ENCODE data around the gene PTPRM.

The PTPRM gene

GRCh38 chr18:8332286-8332685, 765.2 kb downstream of the PTPRM start:
- Mint-ChIP-seq H3K27ac (no peak overlapping the region), H3K27me3 (no peaks in the 10 kb centered on the region), H3K4me1 (no peaks in the 10 kb centered on the region), H3K4me3 (no peak overlapping the region), H3K9me3 (no peaks in the 10 kb centered on the region)
- no peak for ATAC-seq
- DNase-seq, result no peak

DNA sequence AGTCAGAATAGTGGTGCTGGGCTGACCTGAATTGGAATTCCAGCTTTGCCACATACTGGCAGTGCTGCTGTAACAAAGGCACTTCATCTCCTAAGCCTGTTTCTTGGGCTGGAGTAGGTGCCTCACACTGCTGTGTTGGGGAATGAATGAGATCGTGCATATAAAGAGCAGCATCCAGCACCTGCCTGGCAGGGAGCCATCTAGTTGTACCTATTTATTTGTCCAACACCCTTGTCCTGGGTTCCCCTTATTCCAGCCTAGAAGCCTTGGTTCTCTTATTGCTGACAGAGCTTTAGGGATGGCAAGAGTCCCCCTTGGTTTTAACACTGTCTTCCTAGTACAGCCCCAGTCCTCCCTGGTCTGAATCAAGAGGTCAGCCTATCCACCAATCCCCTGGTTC, 766.8 kb downstream of the PTPRM start:
- ATAC-seq, result peak; percentile 9
- Mint-ChIP-seq H3K4me1 (no peaks in the 10 kb centered on the region), H3K9me3 (no peaks in the 10 kb centered on the region), H3K27me3 (no peaks in the 10 kb centered on the region), H3K27ac (no peak overlapping the region), H3K4me3 (no peak overlapping the region)
- DNase-seq, result no peak

- no peak overlapping the region for H3K27ac Mint-ChIP-seq
- H3K4me3 Mint-ChIP-seq, result no peak overlapping the region
- DNase-seq, result no peak
- H3K4me1 Mint-ChIP-seq, result no peaks in the 10 kb centered on the region
- H3K9me3 Mint-ChIP-seq, result no peaks in the 10 kb centered on the region
- ATAC-seq, result no peak
- H3K27me3 Mint-ChIP-seq, result no peaks in the 10 kb centered on the region
Observed at GRCh38 chr18:8337211-8337610, 770.1 kb downstream of the PTPRM start.

DNA sequence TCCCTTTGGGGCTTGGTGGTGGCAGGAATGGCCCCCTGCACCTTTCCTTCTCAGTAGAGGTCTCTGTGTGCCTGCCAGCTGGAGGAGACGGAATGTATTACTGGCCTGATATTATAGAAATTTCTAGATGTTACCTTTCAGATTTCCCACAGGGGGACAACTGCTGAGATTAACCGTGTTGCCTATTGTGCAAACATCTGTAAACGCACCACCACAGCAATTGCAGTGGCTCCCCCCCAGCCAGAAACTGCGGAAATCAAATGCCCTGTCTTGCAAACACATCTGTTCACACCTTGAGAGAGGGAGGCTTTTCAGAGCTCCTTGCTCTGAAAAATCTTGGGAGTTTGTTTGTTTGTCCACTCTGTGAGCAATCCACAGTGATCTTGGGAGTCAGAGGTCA, 772.1 kb downstream of the PTPRM start:
- DNase-seq (no peak), ATAC-seq (no peak)
- H3K9me3 Mint-ChIP-seq, result no peaks in the 10 kb centered on the region
- H3K4me3 Mint-ChIP-seq, result no peak overlapping the region
- no peak overlapping the region for H3K27ac Mint-ChIP-seq
- no peaks in the 10 kb centered on the region for H3K27me3 Mint-ChIP-seq
- H3K4me1 Mint-ChIP-seq, result no peaks in the 10 kb centered on the region

- ATAC-seq (no peak), DNase-seq (no peak)
- H3K27me3 Mint-ChIP-seq, result no peaks in the 10 kb centered on the region
Observed at GRCh38 chr18:8339952-8340351, 772.8 kb downstream of the PTPRM start.

DNA sequence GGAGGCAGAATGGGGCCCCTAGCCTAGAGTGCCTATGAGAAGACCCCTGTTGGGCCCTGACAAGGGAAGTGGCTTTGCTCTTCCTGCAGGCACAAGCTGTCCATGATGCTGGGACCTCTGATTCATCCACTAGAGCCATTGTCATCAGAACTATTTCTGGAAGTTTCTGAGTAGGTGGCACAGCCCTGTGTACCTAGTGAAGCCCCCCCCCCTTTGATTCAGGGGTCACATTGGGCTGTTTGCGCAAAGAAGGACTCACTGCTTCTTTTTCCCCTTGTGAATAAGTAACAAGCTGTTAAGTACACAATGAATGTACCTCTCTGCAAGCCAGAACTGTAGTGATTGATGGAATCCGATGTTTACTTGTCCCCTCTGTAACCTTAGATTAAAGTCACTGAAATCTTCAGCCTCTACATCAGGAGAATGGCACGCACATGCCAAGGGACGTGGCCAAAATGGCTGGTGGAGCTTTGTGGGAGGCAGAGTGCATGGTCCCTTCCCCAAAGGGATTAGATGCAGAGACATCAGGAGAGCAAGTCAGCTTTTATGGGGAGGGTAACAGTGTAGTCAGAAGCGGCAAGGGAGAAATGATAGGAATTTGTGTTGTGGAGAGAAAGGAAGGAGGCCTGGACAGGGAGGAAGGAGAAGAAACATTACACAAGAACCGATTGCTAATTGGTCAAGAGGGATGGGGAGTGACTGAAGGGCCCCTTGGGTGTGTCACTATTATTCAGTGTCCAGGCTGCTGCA, 774.5 kb downstream of the PTPRM start:
- H3K27ac Mint-ChIP-seq, result peak overlapping the region in 1 of 2 donors; percentile 13
- H3K27me3 Mint-ChIP-seq, result no peaks in the 10 kb centered on the region
- H3K4me1 Mint-ChIP-seq, result no peaks in the 10 kb centered on the region
- H3K9me3 Mint-ChIP-seq, result no peaks in the 10 kb centered on the region
- ATAC-seq (no peak), DNase-seq (no peak)
- no peak overlapping the region for H3K4me3 Mint-ChIP-seq

More at GRCh38 chr18:8339952-8340351, 772.8 kb downstream of the PTPRM start:
- no peaks in the 10 kb centered on the region for H3K9me3 Mint-ChIP-seq
- H3K4me3 Mint-ChIP-seq, result no peak overlapping the region
- H3K27ac Mint-ChIP-seq, result no peak overlapping the region
- H3K4me1 Mint-ChIP-seq, result no peaks in the 10 kb centered on the region

GRCh38 chr18:8348051-8348720, 781.1 kb downstream of the PTPRM start:
- H3K27ac Mint-ChIP-seq, result no peak overlapping the region
- H3K4me3 Mint-ChIP-seq, result no peak overlapping the region
- ATAC-seq (no peak), DNase-seq (no peak)
- H3K9me3 Mint-ChIP-seq, result peaks cover 0 to 4% of the 10 kb centered on the region in 2 donors
- no peaks in the 10 kb centered on the region for H3K27me3 Mint-ChIP-seq
- H3K4me1 Mint-ChIP-seq, result no peaks in the 10 kb centered on the region

- Mint-ChIP-seq H3K4me1 (no peaks in the 10 kb centered on the region), H3K27ac (peak overlapping the region in 1 of 2 donors; percentile 21), H3K27me3 (no peaks in the 10 kb centered on the region), H3K4me3 (no peak overlapping the region), H3K9me3 (peaks cover 0 to 6% of the 10 kb centered on the region in 2 donors)
- ATAC-seq, result no peak
- no peak for DNase-seq
Observed at GRCh38 chr18:8349608-8350323, 782.6 kb downstream of the PTPRM start.

GRCh38 chr18:8350628-8351027, 783.5 kb downstream of the PTPRM start:
- H3K4me3 Mint-ChIP-seq, result no peak overlapping the region
- no peak overlapping the region for H3K27ac Mint-ChIP-seq
- H3K27me3 Mint-ChIP-seq, result no peaks in the 10 kb centered on the region
- H3K9me3 Mint-ChIP-seq, result peaks cover 0 to 6% of the 10 kb centered on the region in 2 donors
- DNase-seq (no peak), ATAC-seq (no peak)
- H3K4me1 Mint-ChIP-seq, result no peaks in the 10 kb centered on the region

DNA sequence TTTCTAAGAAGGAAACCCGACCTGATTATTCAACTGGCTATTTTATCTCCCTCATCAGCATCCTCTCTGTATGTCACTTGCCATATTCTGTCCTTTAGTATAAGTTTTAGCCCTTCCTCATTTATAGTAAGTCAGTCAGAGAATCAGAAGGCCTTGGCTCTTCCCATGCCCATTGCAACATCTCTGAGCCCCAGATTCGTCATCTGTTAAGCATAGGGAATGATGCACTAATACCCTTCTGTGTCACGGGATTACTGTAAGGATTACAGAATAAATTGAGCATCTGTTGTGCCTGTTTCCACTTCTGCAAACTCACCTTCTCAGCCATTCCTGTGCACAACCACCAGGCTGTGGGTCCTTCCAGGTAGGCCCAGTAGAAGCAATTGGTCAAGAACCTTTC, 784.0 kb downstream of the PTPRM start:
- Mint-ChIP-seq H3K4me1 (no peaks in the 10 kb centered on the region), H3K4me3 (no peak overlapping the region), H3K9me3 (peaks cover 0 to 6% of the 10 kb centered on the region in 2 donors), H3K27me3 (no peaks in the 10 kb centered on the region), H3K27ac (no peak overlapping the region)
- DNase-seq (no peak), ATAC-seq (no peak)

DNA sequence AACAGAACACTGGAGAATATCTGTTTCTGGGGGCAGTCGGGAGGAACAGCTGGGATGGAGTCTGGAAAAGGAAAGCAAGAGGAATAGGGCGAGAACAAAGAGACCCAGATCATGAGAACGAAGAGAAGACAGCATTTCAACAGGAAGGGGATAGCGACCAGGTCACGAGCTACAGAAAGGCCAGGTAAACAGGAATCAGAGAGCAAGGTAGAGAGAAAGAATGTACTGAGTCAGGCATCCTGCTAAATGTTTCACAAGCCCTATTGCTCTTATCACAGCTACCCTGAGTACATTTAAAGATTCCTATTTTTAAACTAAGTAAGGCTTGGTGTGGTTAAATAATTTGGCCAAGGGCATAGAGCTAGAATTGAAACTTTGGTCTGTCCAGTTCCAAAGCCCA, 787.2 kb downstream of the PTPRM start:
- no peaks in the 10 kb centered on the region for H3K27me3 Mint-ChIP-seq
- no peaks in the 10 kb centered on the region for H3K4me1 Mint-ChIP-seq
- no peak overlapping the region for H3K27ac Mint-ChIP-seq
- peaks cover 0 to 6% of the 10 kb centered on the region in 2 donors for H3K9me3 Mint-ChIP-seq
- no peak for DNase-seq
- no peak overlapping the region for H3K4me3 Mint-ChIP-seq
- no peak for ATAC-seq

DNA sequence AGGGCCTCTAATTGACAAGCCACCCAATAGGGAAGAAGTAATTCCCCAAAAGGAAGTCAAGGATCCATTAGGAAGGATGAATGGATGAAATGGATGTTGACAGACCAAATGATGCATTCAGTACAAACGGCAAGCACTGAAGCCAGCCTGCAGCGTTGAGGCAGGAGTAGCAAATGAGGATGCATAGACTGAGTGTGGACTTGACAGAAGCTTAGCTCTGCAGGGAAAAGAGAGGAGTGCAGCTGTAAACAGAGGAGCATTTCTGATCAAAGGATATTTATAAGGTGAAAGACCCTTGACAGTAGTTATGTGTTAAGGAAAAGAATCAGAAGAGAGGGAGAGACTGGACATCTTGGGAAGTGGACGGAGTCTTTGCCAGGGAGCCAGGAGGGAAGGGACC, 788.9 kb downstream of the PTPRM start:
- ATAC-seq, result no peak
- no peaks in the 10 kb centered on the region for H3K4me1 Mint-ChIP-seq

DNA sequence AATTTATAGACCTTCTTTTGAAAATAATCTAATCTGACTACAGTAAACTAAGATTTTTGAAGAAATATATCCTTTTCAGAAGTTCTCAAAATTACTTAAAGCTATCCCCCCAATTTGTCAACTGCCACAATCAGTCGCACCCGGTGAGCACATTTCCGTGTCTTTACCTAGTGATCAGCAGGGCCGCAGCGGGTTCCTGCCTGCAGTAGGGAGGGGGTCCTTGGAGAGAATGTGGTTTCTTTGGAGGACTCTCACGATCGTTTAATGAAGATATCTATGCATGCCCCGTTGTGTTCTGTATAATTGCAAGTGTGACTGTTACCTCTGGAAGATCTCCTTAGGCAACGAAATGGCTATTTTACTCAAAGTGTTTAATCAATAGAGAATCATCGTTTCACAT, 790.2 kb downstream of the PTPRM start:
- no peak for ATAC-seq
- Mint-ChIP-seq H3K27ac (no peak overlapping the region), H3K4me3 (no peak overlapping the region), H3K4me1 (no peaks in the 10 kb centered on the region), H3K9me3 (peaks cover 0 to 6% of the 10 kb centered on the region in 2 donors), H3K27me3 (peaks cover 3% of the 10 kb centered on the region)
- no peak for DNase-seq

More for the DNA sequence above, 788.9 kb downstream of the PTPRM start:
- no peak for DNase-seq
- Mint-ChIP-seq H3K4me3 (no peak overlapping the region), H3K27ac (no peak overlapping the region), H3K9me3 (peaks cover 0 to 6% of the 10 kb centered on the region in 2 donors), H3K27me3 (no peaks in the 10 kb centered on the region)

DNA sequence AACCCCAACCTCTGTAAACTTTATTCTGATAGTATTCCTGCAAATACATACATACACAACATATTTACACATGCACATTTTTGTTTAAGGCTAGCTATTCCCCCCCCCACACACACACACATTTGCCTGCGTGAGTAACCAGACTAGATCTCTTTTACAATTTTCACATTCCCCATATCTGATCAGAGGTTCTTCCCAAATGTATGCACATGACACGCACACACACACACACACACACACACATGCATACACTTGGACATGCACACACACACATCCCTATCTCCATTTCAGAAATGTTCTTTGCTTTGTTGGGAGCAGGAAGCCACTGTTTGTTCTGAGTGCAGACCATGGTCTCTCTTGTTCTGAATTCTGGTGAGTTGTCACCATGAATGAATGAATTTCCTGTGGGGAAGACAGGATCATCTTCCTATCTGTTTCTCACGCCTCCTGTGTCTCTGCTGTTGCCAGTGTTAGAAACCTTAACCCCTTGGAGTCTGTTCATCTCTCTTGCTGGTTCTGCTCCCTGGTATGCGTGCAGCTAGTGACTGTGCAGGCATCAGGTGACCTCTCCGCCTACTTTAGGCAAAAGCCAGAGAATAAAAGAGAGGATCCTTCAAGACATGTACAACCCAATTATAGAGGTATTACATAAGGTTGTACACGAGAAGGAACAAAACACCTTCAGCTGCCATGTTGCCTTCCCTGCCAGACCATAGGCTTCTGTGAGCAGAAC, 791.1 kb downstream of the PTPRM start:
- H3K9me3 Mint-ChIP-seq, result peaks cover 0 to 2% of the 10 kb centered on the region in 2 donors
- H3K4me3 Mint-ChIP-seq, result no peak overlapping the region
- no peaks in the 10 kb centered on the region for H3K4me1 Mint-ChIP-seq

GRCh38 chr18:8359076-8359475, 792.0 kb downstream of the PTPRM start:
- ATAC-seq (no peak), DNase-seq (no peak)
- no peaks in the 10 kb centered on the region for H3K9me3 Mint-ChIP-seq
- peaks cover 7% of the 10 kb centered on the region for H3K27me3 Mint-ChIP-seq
- H3K27ac Mint-ChIP-seq, result no peak overlapping the region
- no peak overlapping the region for H3K4me3 Mint-ChIP-seq
- no peaks in the 10 kb centered on the region for H3K4me1 Mint-ChIP-seq

More for the DNA sequence above, 791.1 kb downstream of the PTPRM start:
- H3K27ac Mint-ChIP-seq, result no peak overlapping the region
- H3K27me3 Mint-ChIP-seq, result peaks cover 7% of the 10 kb centered on the region
- ATAC-seq, result no peak
- DNase-seq, result no peak

Measured in stimulated activated naive CD8-positive, alpha-beta T cell treated with anti-CD3 and anti-CD28 coated beads, Interleukin-15, amount 100 ng/mL, for 72 hours (primary cell).